Measurements from ENCODE around the gene LACTB. TPM values are rescaled to one million over a fixed set of nuclear protein-coding genes. Genes with fewer than 3 reads are reported as not detected.

Gene LACTB
- total and polyA plus RNA-seq, 2 of the 4 experiments (the other 2 are of a cell fraction), result 12.9 to 32.7 TPM

DNA sequence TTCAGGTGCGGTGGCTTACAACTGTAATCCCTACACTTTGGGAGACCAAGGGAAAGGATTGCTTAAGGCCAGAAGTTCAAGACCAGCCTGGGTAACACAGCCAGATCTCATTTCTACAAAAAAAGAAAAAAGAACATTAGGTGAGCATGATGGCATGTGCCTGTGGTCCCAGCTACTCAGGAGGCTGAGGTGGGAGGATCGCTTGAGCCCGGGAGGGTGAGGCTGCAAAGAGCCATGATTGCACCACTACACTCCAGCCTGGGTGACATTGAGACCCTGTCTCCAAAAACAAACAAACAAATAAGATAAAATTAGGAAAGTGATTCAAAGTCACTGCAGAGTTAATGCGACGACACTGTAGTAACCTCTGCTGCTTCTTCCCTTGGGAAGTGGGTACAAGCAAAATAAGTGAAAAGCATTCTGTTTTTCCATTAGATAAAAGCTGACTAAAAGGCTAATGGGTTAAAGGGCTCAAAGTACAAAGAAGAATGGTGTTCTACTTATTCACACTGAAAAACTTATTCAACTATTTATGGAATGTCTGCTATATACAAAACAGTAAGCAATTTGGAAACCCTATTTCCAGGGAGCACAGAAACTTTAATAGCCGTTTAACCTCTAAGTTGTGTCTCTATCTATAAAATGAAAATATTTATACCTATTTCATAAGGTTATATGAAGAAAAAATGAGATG lies 43.7 kb downstream of the LACTB start:
- BruUV-seq (replicated peaks), result no TSS peak
- H3K27ac ChIP-seq (ENCODE audit: insufficient read depth, low read length), result peak overlapping the region; percentile 51; the same call in 1 of the 2 replicates
- H4K8ac ChIP-seq (ENCODE audit: low read depth in 2 of 2, low read length in 2 of 2), result peak overlapping the region in 1 of 2 experiments; percentile 51; a peak in 2 of 4 replicates
- H3K18ac ChIP-seq (ENCODE audit: low read depth, low read length), result peak overlapping the region; percentile 82
- H3K9ac ChIP-seq (ENCODE audit: low read depth, low read length), result no peak overlapping the region
- H3K56ac ChIP-seq (ENCODE audit: extremely low read depth, insufficient read depth, low read length), result 0 out of 2 replicates have a peak overlapping the region, but pooled peaks have one; percentile 14
- H3K79me1 ChIP-seq (ENCODE audit: low read depth in 1 of 2, low read length in 2 of 2), result no peaks in the 10 kb centered on the region
- H3K9me1 ChIP-seq (ENCODE audit: insufficient read depth, low read length), result no peaks in the 10 kb centered on the region
- peak overlapping the region; percentile 43 for H2BK5ac ChIP-seq (ENCODE audit: low read depth, low read length, poor library complexity, severe bottlenecking)
- peak overlapping the region; percentile 49 for H3K4ac ChIP-seq (ENCODE audit: low read depth, low read length)
- H2BK20ac ChIP-seq (ENCODE audit: low read depth, low read length), result peak overlapping the region; percentile 57
- ATAC-seq (ENCODE audit: low read depth) (peak; percentile 88), DNase-seq (peak; percentile 33)
- H3K4me2 ChIP-seq (ENCODE audit: low read depth, low read length), result peak overlapping the region; percentile 1; the same call in 1 of the 2 replicates
- no peaks in the 10 kb centered on the region for H4K20me1 ChIP-seq (ENCODE audit: insufficient read depth, low read length)
- H3K36me3 ChIP-seq (ENCODE audit: control insufficient read depth, insufficient read depth, low read length), result no peaks in the 10 kb centered on the region
- H4K91ac ChIP-seq (ENCODE audit: insufficient read depth, low read depth, low read length), result peak overlapping the region; percentile 58
- WGBS, 2 experiments (ENCODE audit: extremely low coverage in 2 of 2, insufficient read length in 1 of 2), result no CpG with 5 or more reads among the region's 6 CpGs
- no peak overlapping the region for H3K4me3 ChIP-seq (ENCODE audit: insufficient read depth, low read depth, low read length)
- H2AFZ ChIP-seq (replicated peaks; ENCODE audit: low read length, poor library complexity), result no peak overlapping the region
- H2BK120ac ChIP-seq (ENCODE audit: low read depth, low read length), result peak overlapping the region; percentile 50
- H4K5ac ChIP-seq (ENCODE audit: low read depth, low read length), result no peak overlapping the region
- in situ Hi-C loops (cut with MboI; ENCODE audit: low sequenced_read_pairs), result loop anchor here (25.0 kb wide), 1 partner anchor 247 kb away; no protein-coding TSS in a partner anchor
- no peak overlapping the region for H2AK9ac ChIP-seq (replicated peaks; ENCODE audit: low read depth, low read length, poor library complexity)
- TF ChIP-seq FOS (IDR thresholded peaks at IDR 0.05; ENCODE audit: low read depth, low read length), result no peak
- TF ChIP-seq, protein P1, sequence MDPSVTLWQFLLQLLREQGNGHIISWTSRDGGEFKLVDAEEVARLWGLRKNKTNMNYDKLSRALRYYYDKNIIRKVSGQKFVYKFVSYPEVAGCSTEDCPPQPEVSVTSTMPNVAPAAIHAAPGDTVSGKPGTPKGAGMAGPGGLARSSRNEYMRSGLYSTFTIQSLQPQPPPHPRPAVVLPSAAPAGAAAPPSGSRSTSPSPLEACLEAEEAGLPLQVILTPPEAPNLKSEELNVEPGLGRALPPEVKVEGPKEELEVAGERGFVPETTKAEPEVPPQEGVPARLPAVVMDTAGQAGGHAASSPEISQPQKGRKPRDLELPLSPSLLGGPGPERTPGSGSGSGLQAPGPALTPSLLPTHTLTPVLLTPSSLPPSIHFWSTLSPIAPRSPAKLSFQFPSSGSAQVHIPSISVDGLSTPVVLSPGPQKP (IDR thresholded peaks at IDR 0.05; ENCODE audit: borderline replicate concordance, low read depth, low read length), result no peak
- TF ChIP-seq RFX5 (IDR thresholded peaks at IDR 0.05; ENCODE audit: low read depth, low read length), result no peak
- no peak for TF ChIP-seq SMC3 (IDR thresholded peaks at IDR 0.05; ENCODE audit: low read depth, low read length)
- no peak for TF ChIP-seq MXI1 (IDR thresholded peaks at IDR 0.05; ENCODE audit: borderline replicate concordance, low read depth, low read length)
- TF ChIP-seq, protein P2, sequence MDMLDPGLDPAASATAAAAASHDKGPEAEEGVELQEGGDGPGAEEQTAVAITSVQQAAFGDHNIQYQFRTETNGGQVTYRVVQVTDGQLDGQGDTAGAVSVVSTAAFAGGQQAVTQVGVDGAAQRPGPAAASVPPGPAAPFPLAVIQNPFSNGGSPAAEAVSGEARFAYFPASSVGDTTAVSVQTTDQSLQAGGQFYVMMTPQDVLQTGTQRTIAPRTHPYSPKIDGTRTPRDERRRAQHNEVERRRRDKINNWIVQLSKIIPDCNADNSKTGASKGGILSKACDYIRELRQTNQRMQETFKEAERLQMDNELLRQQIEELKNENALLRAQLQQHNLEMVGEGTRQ (IDR thresholded peaks at IDR 0.05; ENCODE audit: low read depth, low read length), result no peak
- TF ChIP-seq RCOR1 (IDR thresholded peaks at IDR 0.05; ENCODE audit: insufficient replicate concordance, low read length), result no peak
- TF ChIP-seq NFE2L2 (IDR thresholded peaks at IDR 0.05; ENCODE audit: low read depth, low read length), result no peak
- no peaks in the 10 kb centered on the region for H3K9me3 ChIP-seq (ENCODE audit: control insufficient read depth, insufficient read depth, low read length)
- intact Hi-C loops (cut with micrococcal nuclease), result no loop called here
- CTCF ChIA-PET, result interaction anchor here (1.5 kb wide), 1 partner anchor 66 kb away, joined by 5 read pairs; no protein-coding TSS in a partner anchor
- peaks cover 9% of the 10 kb centered on the region for H3K4me1 ChIP-seq (ENCODE audit: control insufficient read depth, insufficient read depth, low read length)
- H3K27me3 ChIP-seq (ENCODE audit: control insufficient read depth, insufficient read depth, low read length), result no peaks in the 10 kb centered on the region
- dilution Hi-C loops (cut with HindIII; ENCODE audit: low sequenced_read_pairs, unreplicated experiment), result no loop called here
- H3K14ac ChIP-seq (replicated peaks; ENCODE audit: low read depth, low read length), result peak overlapping the region; percentile 30; the same call in 1 of the 2 replicates
- H2AK5ac ChIP-seq (ENCODE audit: low read depth, low read length), result peak overlapping the region; percentile 73
- 0 out of 2 replicates have a peak overlapping the region, but pooled peaks have one; percentile 2 for H3K23ac ChIP-seq (ENCODE audit: low read depth, low read length)
- POLR2A ChIA-PET (ENCODE audit: unreplicated experiment), result interaction anchor here (0.7 kb wide), 1 partner anchor 8 kb away, joined by 4 read pairs; the partner anchor contains the start of gene RPS27L
- H2BK15ac ChIP-seq (ENCODE audit: low read depth, low read length), result no peak overlapping the region; the same call in 2 of the 3 replicates

All from IMR-90 (cell line).